GM19395 (cell line): Measurements from ENCODE around the gene SYNE4.
"Not testable (repeated sequence)": the region's sequence is repeated elsewhere in the genome, so short reads cannot be mapped to it uniquely, and the experiment has no call there.

Source experiments
- ATAC-seq: cut with Tn5 transposase; IDR thresholded peaks from one replicate; pipeline ENCODE4 v1.9.1; 2021; ENCODE audit warnings: mild to moderate bottlenecking, moderate library complexity; ENCODE audit not compliant: unreplicated experiment

The SYNE4 gene

GRCh38 chr19:35957411-35957810 lies 51.2 kb downstream of the SYNE4 start:
- ATAC-seq: not testable (repeated sequence)

DNA sequence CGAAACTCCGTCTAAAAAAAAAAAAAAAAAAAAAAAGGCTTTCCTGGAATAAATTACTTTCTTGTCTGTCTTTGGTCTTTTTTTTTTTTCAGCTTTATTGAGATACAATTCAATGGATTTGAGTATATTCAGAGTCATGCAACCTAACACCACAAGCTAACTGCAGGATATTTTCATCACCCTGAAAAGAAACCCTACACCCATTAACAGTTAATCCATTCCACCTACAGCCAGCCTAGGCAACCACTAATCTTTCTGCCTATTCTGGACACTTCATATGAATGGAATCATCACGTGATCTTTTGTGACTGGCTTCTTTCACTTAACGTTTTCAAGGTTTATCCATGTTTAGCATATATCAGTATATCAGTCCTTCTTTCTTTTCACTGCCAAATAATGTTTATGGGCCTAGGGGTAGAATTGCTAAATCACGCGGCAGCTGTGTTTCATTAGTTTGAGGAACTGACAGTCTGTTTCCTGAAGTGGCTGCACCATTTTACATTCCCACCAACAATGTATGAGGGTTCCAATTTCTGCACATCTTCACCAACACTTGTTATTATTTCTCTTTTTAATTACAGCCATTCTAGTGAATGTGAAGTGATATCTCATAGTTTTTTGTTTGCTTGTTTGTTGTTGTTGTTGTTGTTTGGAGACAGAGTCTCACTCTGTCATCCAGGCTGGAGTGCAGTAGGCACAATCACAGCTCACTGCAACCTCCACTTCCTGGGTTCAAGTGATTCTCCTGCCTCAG lies 52.6 kb downstream of the SYNE4 start:
- no peak for ATAC-seq
